CD14-positive monocyte (primary cell): ENCODE results near the gene XKR7. TPM values are rescaled to one million over a fixed set of nuclear protein-coding genes. Genes with fewer than 3 reads are reported as not detected.

Experiments
- DNase-seq, 3 donors: peaks; one replicate each; pipeline ENCODE4 v3.0.0-alpha.2; 2011 to 2022
- H2AFZ ChIP-seq: 2 replicates; pipeline ENCODE4 v1.6.0; 2012; ENCODE audit warnings: mild to moderate bottlenecking, low read depth, low read length, inconsistent platforms; ENCODE audit not compliant: insufficient read depth, poor library complexity, severe bottlenecking
- H3K27ac ChIP-seq, 2 donors: 1 replicate in 1 of 2; 2 replicates in 1 of 2; pipeline ENCODE4 v1.5.1; 2012 to 2013; ENCODE audit warnings: low read length in 2 of 2, control low read depth in 1 of 2, inconsistent platforms in 1 of 2, low read depth in 1 of 2, mild to moderate bottlenecking in 1 of 2
- H3K27me3 ChIP-seq, 2 donors: one replicate each; pipeline versions ENCODE4 v1.6.0 to v1.6.1; 2011 to 2013; ENCODE audit warnings: low read length in 2 of 2; ENCODE audit not compliant: control insufficient read depth in 2 of 2, insufficient read depth in 2 of 2
- H3K36me3 ChIP-seq, 2 donors: replicated peaks in 1 of 2; 1 replicate in 1 of 2; 2 replicates in 1 of 2; pipeline versions ENCODE4 v1.5.1 to v1.6.1; 2012 to 2013; ENCODE audit warnings: low read length in 2 of 2, control low read depth in 1 of 2, inconsistent platforms in 1 of 2, mild to moderate bottlenecking in 1 of 2; ENCODE audit not compliant: insufficient read depth in 2 of 2, control insufficient read depth in 1 of 2
- H3K4me1 ChIP-seq, 2 donors: 1 replicate in 1 of 2; 2 replicates in 1 of 2; pipeline versions ENCODE4 v1.5.1 to v1.6.1; 2012 to 2013; ENCODE audit warnings: low read length in 2 of 2, control low read depth in 1 of 2, inconsistent platforms in 1 of 2, mild to moderate bottlenecking in 1 of 2, moderate library complexity in 1 of 2; ENCODE audit not compliant: insufficient read depth in 2 of 2, control insufficient read depth in 1 of 2
- H3K4me2 ChIP-seq: replicated peaks from 2 replicates; pipeline ENCODE3; 2012; ENCODE audit warnings: low read length, moderate library complexity, mild to moderate bottlenecking; ENCODE audit not compliant: poor library complexity, severe bottlenecking; ENCODE audit errors: extremely low read depth
- H3K4me3 ChIP-seq, 3 experiments: fragments of 200-600 bp in 1 of 3; sonication (generic) in 1 of 3; replicated peaks in 1 of 3; 1 replicate in 2 of 3; 2 replicates in 1 of 3; pipeline ENCODE4 v1.5.1; 2011 to 2013; ENCODE audit warnings: low read length in 3 of 3, mild to moderate bottlenecking in 3 of 3, control low read depth in 2 of 3, low read depth in 2 of 3, inconsistent platforms in 1 of 3, moderate library complexity in 1 of 3
- H3K79me2 ChIP-seq: 2 replicates; pipeline ENCODE4 v1.6.0; 2012; ENCODE audit warnings: mild to moderate bottlenecking, control low read depth, inconsistent platforms, low read length, moderate library complexity; ENCODE audit not compliant: insufficient read depth
- H3K9ac ChIP-seq: 2 replicates; pipeline ENCODE4 v1.6.0; 2017; ENCODE audit warnings: low read length, mild to moderate bottlenecking; ENCODE audit not compliant: insufficient read depth, poor library complexity, severe bottlenecking
- H3K9me3 ChIP-seq, 2 donors: replicated peaks in 1 of 2; 1 replicate in 1 of 2; 2 replicates in 1 of 2; pipeline versions ENCODE4 v1.5.1 to v1.6.1; 2012 to 2013; ENCODE audit warnings: low read length in 2 of 2, control low read depth in 1 of 2; ENCODE audit not compliant: control insufficient read depth in 1 of 2, insufficient read depth in 1 of 2
- H4K20me1 ChIP-seq: 2 replicates; pipeline ENCODE4 v1.6.0; 2012; ENCODE audit warnings: mild to moderate bottlenecking, low read length, control low read depth, moderate library complexity; ENCODE audit not compliant: insufficient read depth
- H3K27ac Mint-ChIP-seq, 7 donors: one replicate each; pipeline ENCODE4 v1.8.0; 2020; ENCODE audit warnings: mild to moderate bottlenecking in 7 of 7, mixed read lengths in 7 of 7, moderate library complexity in 6 of 7, inconsistent platforms in 2 of 7
- H3K27me3 Mint-ChIP-seq, 3 donors: one replicate each; pipeline ENCODE4 v1.8.0; 2021 to 2022; ENCODE audit warnings: low read depth in 3 of 3, mild to moderate bottlenecking in 3 of 3, mixed read lengths in 3 of 3, moderate library complexity in 3 of 3, inconsistent platforms in 1 of 3
- H3K36me3 Mint-ChIP-seq, 2 donors: one replicate each; pipeline ENCODE4 v1.8.0; 2020; ENCODE audit warnings: mixed read lengths in 2 of 2, inconsistent platforms in 1 of 2, mild to moderate bottlenecking in 1 of 2
- H3K4me1 Mint-ChIP-seq: one replicate; pipeline ENCODE4 v1.8.0; 2020; ENCODE audit warnings: mild to moderate bottlenecking, mixed read lengths
- H3K4me3 Mint-ChIP-seq, 2 donors: one replicate each; pipeline ENCODE4 v1.8.0; 2020; ENCODE audit warnings: mild to moderate bottlenecking in 2 of 2, mixed read lengths in 2 of 2, moderate library complexity in 1 of 2
- H3K9me3 Mint-ChIP-seq, 7 donors: one replicate each; pipeline ENCODE4 v1.8.0; 2020 to 2022; ENCODE audit warnings: mixed read lengths in 7 of 7, mild to moderate bottlenecking in 6 of 7, moderate library complexity in 6 of 7, inconsistent platforms in 2 of 7
- WGBS: methylation state at CpG from one replicate; pipeline ENCODE4 v1.1.5; 2013; ENCODE audit warnings: missing lambda C conversion rate; ENCODE audit not compliant: insufficient coverage; 5-methylcytosine and 5-hydroxymethylcytosine counted together
- intact Hi-C, 2 donors: fragments of 100-400 bp; cut with micrococcal nuclease; formaldehyde crosslinking; loops; one replicate each; pipeline versions ENCODE4 v1.15.0 to v1.15.1; 2023
- polyA plus RNA-seq, 3 donors: library from polyadenylated mRNA; depleted of rRNA in 1 of 3; unstranded in 2 of 3; stranded (reverse) in 1 of 3; fragments of 300-500 nt in 2 of 3; fragments of >200 nt in 1 of 3; fragmentation: Illumina TruSeq in 2 of 3; gene quantifications; 1 replicate in 2 of 3; 2 replicates in 1 of 3; pipeline ENCODE4 v1.2.3, GENCODE V29; 2012 to 2021
- TF ChIP-seq, protein P1 (sequence below): fragments of 200-600 bp; IDR thresholded peaks from one replicate; pipeline ENCODE4 v1.8.0; 2022; ENCODE audit warnings: antibody characterized with exemption, mild to moderate bottlenecking

XKR7 gene
- polyA plus RNA-seq, 3 donors = 0.02 to 0.43 TPM; not detected in 1

DNA sequence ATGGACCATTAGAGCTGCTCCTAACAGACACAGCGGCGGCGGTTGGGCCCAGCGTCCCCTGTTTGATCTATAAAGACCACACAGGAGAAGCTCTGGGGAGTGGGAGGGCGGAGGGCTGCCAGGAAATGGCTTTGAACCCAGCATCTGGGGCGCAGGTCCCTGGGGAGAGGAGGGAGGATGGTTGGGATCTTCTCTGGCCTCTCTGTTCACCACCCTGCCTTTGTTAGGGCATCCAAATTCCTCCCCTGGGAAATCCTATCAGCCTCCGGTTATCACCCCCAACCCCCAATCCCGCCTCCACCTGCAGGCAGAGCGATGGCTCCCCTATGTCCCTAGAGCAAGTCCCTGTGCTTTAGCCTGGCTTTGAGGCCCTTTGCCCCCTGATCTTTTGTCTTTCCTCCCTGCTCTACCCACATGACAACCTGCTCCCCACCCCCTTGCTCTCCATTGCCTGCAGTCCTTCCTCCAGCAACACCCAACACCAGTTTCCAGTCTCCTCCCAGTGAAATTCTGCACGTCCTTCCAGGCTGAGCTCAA is 7.1 kb downstream of the XKR7 start:
- Histone ChIP-seq H3K4me1 (no peaks in the 10 kb centered on the region), H3K9ac (no peak overlapping the region), H3K4me3 (no peak overlapping the region), H3K36me3 (no peaks in the 10 kb centered on the region), H3K27me3 (peaks cover 5 to 9% of the 10 kb centered on the region in 2 donors), H4K20me1 (no peaks in the 10 kb centered on the region), H2AFZ (no peak overlapping the region), H3K4me2 (no peak overlapping the region), H3K27ac (no peak overlapping the region), H3K9me3 (no peaks in the 10 kb centered on the region), H3K79me2 (no peaks in the 10 kb centered on the region)
- Mint-ChIP-seq H3K4me1 (no peaks in the 10 kb centered on the region), H3K27me3 (peaks cover 2 to 22% (median 19%) of the 10 kb centered on the region in 3 donors), H3K9me3 (no peaks in the 10 kb centered on the region), H3K4me3 (no peak overlapping the region), H3K36me3 (no peaks in the 10 kb centered on the region), H3K27ac (no peak overlapping the region)
- no peak for DNase-seq
- 89% methylated on average over 5 of the region's 10 CpGs for WGBS
- intact Hi-C loops = no loop called here
- TF ChIP-seq, protein P1, sequence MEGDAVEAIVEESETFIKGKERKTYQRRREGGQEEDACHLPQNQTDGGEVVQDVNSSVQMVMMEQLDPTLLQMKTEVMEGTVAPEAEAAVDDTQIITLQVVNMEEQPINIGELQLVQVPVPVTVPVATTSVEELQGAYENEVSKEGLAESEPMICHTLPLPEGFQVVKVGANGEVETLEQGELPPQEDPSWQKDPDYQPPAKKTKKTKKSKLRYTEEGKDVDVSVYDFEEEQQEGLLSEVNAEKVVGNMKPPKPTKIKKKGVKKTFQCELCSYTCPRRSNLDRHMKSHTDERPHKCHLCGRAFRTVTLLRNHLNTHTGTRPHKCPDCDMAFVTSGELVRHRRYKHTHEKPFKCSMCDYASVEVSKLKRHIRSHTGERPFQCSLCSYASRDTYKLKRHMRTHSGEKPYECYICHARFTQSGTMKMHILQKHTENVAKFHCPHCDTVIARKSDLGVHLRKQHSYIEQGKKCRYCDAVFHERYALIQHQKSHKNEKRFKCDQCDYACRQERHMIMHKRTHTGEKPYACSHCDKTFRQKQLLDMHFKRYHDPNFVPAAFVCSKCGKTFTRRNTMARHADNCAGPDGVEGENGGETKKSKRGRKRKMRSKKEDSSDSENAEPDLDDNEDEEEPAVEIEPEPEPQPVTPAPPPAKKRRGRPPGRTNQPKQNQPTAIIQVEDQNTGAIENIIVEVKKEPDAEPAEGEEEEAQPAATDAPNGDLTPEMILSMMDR = no peak

GRCh38 chr20:31975874-31976273 is 7.9 kb downstream of the XKR7 start:
- no peak overlapping the region for H3K4me3 Mint-ChIP-seq
- WGBS = 100% methylated on average over 1 of the region's 2 CpGs
- TF ChIP-seq, protein P1 = no peak
- H3K27ac Mint-ChIP-seq = no peak overlapping the region
- Histone ChIP-seq H3K4me2 (no peak overlapping the region), H3K27me3 (peaks cover 0 to 4% of the 10 kb centered on the region in 2 donors), H3K4me1 (no peaks in the 10 kb centered on the region), H3K79me2 (no peaks in the 10 kb centered on the region), H3K27ac (no peak overlapping the region), H3K9me3 (no peaks in the 10 kb centered on the region), H3K4me3 (no peak overlapping the region), H4K20me1 (no peaks in the 10 kb centered on the region), H3K9ac (no peak overlapping the region), H2AFZ (no peak overlapping the region), H3K36me3 (no peaks in the 10 kb centered on the region)
- peaks cover 2 to 14% (median 13%) of the 10 kb centered on the region in 3 donors for H3K27me3 Mint-ChIP-seq
- no peaks in the 10 kb centered on the region for H3K4me1 Mint-ChIP-seq
- intact Hi-C loops = no loop called here
- H3K36me3 Mint-ChIP-seq = no peaks in the 10 kb centered on the region
- H3K9me3 Mint-ChIP-seq = no peaks in the 10 kb centered on the region
- DNase-seq = no peak
